ENCODE measurements around the gene ARHGEF17. TPM values are rescaled to one million over a fixed set of nuclear protein-coding genes. Genes with fewer than 3 reads are reported as not detected.

Gene ARHGEF17
- total RNA-seq, 1 donor from 2014 or later, result 4.5 TPM

DNA sequence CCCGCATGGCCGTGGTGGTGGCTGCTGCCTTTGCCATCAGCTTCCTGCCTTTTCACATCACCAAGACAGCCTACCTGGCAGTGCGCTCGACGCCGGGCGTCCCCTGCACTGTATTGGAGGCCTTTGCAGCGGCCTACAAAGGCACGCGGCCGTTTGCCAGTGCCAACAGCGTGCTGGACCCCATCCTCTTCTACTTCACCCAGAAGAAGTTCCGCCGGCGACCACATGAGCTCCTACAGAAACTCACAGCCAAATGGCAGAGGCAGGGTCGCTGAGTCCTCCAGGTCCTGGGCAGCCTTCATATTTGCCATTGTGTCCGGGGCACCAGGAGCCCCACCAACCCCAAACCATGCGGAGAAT, 10.9 kb upstream of the ARHGEF17 start:
- Histone ChIP-seq H3K4me3 (ENCODE audit: low read depth, low read length) (no peak overlapping the region), H3K36me3 (ENCODE audit: control insufficient read depth, insufficient read depth, low read length) (no peaks in the 10 kb centered on the region), H3K27me3 (ENCODE audit: control insufficient read depth, insufficient read depth, low read length) (no peaks in the 10 kb centered on the region)
- FAIRE-seq (no peak), DNase-seq (ENCODE audit: low read depth) (no peak)
- TF ChIP-seq, protein P1, sequence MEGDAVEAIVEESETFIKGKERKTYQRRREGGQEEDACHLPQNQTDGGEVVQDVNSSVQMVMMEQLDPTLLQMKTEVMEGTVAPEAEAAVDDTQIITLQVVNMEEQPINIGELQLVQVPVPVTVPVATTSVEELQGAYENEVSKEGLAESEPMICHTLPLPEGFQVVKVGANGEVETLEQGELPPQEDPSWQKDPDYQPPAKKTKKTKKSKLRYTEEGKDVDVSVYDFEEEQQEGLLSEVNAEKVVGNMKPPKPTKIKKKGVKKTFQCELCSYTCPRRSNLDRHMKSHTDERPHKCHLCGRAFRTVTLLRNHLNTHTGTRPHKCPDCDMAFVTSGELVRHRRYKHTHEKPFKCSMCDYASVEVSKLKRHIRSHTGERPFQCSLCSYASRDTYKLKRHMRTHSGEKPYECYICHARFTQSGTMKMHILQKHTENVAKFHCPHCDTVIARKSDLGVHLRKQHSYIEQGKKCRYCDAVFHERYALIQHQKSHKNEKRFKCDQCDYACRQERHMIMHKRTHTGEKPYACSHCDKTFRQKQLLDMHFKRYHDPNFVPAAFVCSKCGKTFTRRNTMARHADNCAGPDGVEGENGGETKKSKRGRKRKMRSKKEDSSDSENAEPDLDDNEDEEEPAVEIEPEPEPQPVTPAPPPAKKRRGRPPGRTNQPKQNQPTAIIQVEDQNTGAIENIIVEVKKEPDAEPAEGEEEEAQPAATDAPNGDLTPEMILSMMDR (IDR thresholded peaks at IDR 0.05; ENCODE audit: insufficient read depth, low read length, severe bottlenecking), result no peak

DNA sequence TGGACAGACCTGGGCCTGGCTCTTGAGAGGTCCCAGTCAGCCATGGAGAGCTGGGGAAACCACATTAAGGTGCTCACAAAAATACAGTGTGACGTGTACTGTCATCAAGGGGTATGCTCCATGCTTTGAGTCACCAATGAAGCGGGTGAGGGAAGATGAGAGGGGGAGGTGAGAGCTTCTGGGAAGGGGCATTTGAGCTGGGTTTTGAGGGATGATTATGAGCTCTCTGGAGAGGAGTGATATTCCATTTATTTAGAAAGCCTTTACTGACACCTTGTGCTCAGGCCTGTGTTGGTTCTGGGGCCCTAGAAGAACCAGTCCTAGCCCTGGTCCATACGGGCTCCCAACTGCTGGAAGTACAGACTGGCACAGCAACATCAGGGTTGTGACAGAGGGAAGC, 10.4 kb upstream of the ARHGEF17 start:
- Histone ChIP-seq H3K27me3 (ENCODE audit: control insufficient read depth, insufficient read depth, low read length) (no peaks in the 10 kb centered on the region), H3K36me3 (ENCODE audit: control insufficient read depth, insufficient read depth, low read length) (no peaks in the 10 kb centered on the region), H3K4me3 (ENCODE audit: low read depth, low read length) (no peak overlapping the region)
- FAIRE-seq (no peak), DNase-seq (ENCODE audit: low read depth) (no peak)
- TF ChIP-seq, protein P1 (IDR thresholded peaks at IDR 0.05; ENCODE audit: insufficient read depth, low read length, severe bottlenecking), result no peak

GRCh38 chr11:73298233-73298632, 9.8 kb upstream of the ARHGEF17 start:
- no peak for DNase-seq (ENCODE audit: low read depth)
- Histone ChIP-seq H3K36me3 (ENCODE audit: control insufficient read depth, insufficient read depth, low read length) (no peaks in the 10 kb centered on the region), H3K4me3 (ENCODE audit: low read depth, low read length) (no peak overlapping the region), H3K27me3 (ENCODE audit: control insufficient read depth, insufficient read depth, low read length) (no peaks in the 10 kb centered on the region)
- no peak for FAIRE-seq
- TF ChIP-seq, protein P1 (IDR thresholded peaks at IDR 0.05; ENCODE audit: insufficient read depth, low read length, severe bottlenecking), result no peak

DNA sequence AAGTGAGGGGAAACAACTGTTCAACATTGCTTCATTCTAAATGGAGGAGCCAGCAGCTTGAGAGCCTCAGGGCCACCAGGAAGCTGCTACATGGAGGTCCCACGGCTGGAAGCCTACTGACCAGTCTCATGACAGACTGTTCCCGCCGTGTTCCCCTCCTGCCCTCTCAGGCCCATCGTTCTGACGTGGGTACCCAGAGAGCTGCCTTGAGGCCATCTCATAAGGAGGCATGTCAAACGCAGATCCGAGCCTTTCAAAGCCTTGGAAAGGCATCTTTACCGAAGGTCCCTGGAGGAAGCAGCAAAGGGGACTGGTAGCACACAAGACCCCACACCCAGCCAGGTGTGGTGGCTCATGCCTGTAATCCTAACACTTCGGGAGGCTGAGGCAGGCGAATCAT, 8.3 kb upstream of the ARHGEF17 start:
- FAIRE-seq (no peak), DNase-seq (ENCODE audit: low read depth) (no peak)
- TF ChIP-seq, protein P1 (IDR thresholded peaks at IDR 0.05; ENCODE audit: insufficient read depth, low read length, severe bottlenecking), result no peak

GRCh38 chr11:73306069-73306841, 1.8 kb upstream of the ARHGEF17 start:
- FAIRE-seq, result peak; percentile 47

More for the DNA sequence above, 8.3 kb upstream of the ARHGEF17 start:
- no peaks in the 10 kb centered on the region for H3K27me3 ChIP-seq (ENCODE audit: control insufficient read depth, insufficient read depth, low read length)
- no peak overlapping the region for H3K4me3 ChIP-seq (ENCODE audit: low read depth, low read length)
- no peaks in the 10 kb centered on the region for H3K36me3 ChIP-seq (ENCODE audit: control insufficient read depth, insufficient read depth, low read length)

More at GRCh38 chr11:73306069-73306841, 1.8 kb upstream of the ARHGEF17 start:
- TF ChIP-seq, protein P1 (IDR thresholded peaks at IDR 0.05; ENCODE audit: insufficient read depth, low read length, severe bottlenecking), result no peak
- Histone ChIP-seq H3K4me3 (ENCODE audit: low read depth, low read length) (no peak overlapping the region), H3K36me3 (ENCODE audit: control insufficient read depth, insufficient read depth, low read length) (no peaks in the 10 kb centered on the region), H3K27me3 (ENCODE audit: control insufficient read depth, insufficient read depth, low read length) (no peaks in the 10 kb centered on the region)
- no peak for DNase-seq (ENCODE audit: low read depth)

Measured in bronchial epithelial cell (primary cell).